GM23248 (cell line): ENCODE measurements around the gene ARMC7.

ENCODE experiments used
- EZH2 ChIP-seq: fragments of 200-600 bp; sonication (generic); IDR thresholded peaks from 2 replicates; pipeline ENCODE4 v1.6.1; 2018; ENCODE audit warnings: antibody characterized with exemption, mild to moderate bottlenecking; ENCODE audit not compliant: insufficient read depth, poor library complexity, severe bottlenecking
- EZH2phosphoT487 ChIP-seq: fragments of 200-600 bp; sonication (generic); IDR thresholded peaks from 2 replicates; pipeline ENCODE4 v1.6.1; 2018; ENCODE audit warnings: antibody characterized with exemption, moderate library complexity, mild to moderate bottlenecking, low read depth; ENCODE audit not compliant: insufficient read depth

DNA sequence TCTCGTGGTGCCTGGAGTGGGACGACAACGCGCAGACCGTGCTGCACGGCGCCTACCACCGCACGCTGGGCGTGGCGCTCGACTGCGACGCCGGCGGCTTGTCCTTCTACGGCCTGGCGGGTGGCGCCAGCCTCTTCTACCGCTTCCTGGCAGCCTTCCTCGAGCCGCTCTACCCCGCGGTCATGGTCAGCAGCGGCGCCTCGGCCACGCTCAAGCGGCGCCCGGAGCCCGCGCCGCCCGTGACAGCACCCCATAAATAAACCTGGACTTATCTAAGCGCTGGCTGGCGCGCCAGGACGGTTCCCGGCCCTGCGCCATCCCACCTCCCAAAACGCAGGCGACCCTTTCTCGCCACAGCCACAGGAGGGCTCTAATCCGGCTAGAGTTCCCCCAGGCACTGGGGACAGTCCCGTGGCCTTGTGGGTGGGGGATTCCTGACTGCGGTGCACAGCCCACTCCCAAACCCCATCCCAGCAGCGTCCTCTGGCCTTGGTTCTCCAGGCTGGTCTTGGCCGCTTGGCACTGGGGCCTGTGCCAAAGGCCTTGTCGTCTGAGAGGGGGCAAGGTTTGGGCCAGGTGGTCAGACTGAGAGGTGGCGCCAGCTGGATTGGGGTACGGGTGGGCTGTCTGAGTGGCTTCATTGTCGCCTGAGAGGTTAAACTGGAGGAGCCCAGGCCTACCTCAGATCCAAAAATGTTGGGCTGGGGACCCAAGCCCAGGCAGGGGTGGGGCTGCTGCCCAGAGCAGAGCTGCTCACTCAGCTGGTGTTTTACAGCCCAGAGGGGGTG is 32.1 kb upstream of the ARMC7 start:
- TF ChIP-seq EZH2 (no peak), EZH2phosphoT487 (no peak)
